Mononuclear cell (primary cell): ENCODE measurements around the gene WDR37. TPM values are rescaled to one million over a fixed set of nuclear protein-coding genes. Genes with fewer than 3 reads are reported as not detected.
"Not testable (repeated sequence)": the region's sequence is repeated elsewhere in the genome, so short reads cannot be mapped to it uniquely, and the experiment has no call there.

ENCODE experiments used
- H3K27me3 ChIP-seq: 2 replicates; pipeline ENCODE4 v1.6.0; 2011; ENCODE audit warnings: low read length, control low read depth; ENCODE audit not compliant: insufficient read depth
- H3K4me1 ChIP-seq: 2 replicates; pipeline ENCODE4 v1.5.1; 2011; ENCODE audit warnings: mild to moderate bottlenecking, low read length, control low read depth; ENCODE audit not compliant: insufficient read depth
- H3K4me3 ChIP-seq: 2 replicates; pipeline ENCODE4 v1.5.1; 2011; ENCODE audit warnings: mild to moderate bottlenecking, low read length, moderate library complexity
- H3K9me3 ChIP-seq: 2 replicates; pipeline ENCODE4 v1.5.1; 2011; ENCODE audit warnings: low read depth, mild to moderate bottlenecking, control low read depth, low read length
- total RNA-seq: library from RNA; depleted of rRNA; stranded (reverse); fragments of >200 nt; gene quantifications from one replicate; pipeline ENCODE4 v1.2.3, GENCODE V29; 2012

WDR37 gene
- total RNA-seq, 1 donor: 26.6 TPM

DNA sequence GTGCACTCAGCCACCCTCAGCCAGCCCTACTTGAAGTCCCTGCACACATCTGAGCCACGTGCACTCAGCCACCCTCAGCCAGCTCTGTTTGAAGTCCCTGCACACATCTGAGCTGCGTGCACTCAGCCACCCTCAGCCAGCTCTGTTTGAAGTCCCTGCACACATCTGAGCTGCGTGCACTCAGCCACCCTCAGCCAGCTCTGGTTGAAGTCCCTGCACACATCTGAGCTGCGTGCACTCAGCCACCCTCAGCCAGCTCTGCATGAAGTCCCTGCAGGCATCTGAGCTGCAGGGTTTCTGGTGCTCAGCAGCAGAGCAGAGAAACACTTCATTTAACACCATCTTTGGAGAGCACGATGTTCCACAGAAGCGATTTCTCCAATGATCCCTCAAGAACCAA, 62.1 kb downstream of the WDR37 start:
- not testable (repeated sequence) for H3K9me3 ChIP-seq, H3K4me3 ChIP-seq, H3K27me3 ChIP-seq, H3K4me1 ChIP-seq

DNA sequence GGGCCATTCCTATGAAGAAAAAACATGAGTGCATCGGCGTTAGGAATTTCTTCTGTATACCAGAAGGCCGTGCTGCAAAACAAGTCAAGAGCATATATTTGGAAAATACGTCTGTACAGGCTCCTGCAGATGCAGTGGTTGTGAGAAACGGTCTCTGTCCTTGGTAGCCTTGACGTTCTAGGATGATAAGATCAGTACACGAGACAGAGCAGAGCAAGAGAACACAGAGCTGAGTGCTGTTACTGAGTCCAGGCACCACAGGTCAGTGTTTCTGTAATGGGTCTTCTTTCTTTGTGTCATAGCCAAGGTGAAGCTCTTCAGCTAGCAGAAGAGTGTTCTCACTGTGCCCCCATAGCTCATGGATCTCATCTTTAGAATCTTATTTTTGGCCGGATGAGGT, 62.8 kb downstream of the WDR37 start:
- Histone ChIP-seq H3K4me1 (peaks cover 7% of the 10 kb centered on the region), H3K27me3 (no peaks in the 10 kb centered on the region), H3K9me3 (no peaks in the 10 kb centered on the region), H3K4me3 (no peak overlapping the region)

DNA sequence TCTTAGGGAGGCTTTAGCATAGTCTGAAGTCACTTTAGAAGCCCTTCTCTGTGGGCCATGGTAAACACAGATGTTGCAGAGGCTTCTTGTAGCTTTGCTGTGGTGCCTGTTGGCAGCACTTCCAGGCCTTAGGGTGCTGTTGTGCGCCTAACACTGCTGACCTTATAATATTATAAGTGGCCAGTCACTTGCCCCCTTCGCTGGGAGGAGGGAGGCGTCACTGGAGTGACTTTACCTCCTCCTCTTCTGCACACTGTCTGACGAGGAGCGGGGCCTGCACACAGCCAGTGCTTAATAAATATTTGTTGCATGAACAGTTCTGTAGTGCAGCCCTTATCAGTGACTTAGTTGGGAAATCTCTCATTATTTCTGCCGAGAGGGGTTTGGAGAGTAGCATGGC, 63.3 kb downstream of the WDR37 start:
- H3K4me1 ChIP-seq: peaks cover 7% of the 10 kb centered on the region
- no peak overlapping the region for H3K4me3 ChIP-seq

DNA sequence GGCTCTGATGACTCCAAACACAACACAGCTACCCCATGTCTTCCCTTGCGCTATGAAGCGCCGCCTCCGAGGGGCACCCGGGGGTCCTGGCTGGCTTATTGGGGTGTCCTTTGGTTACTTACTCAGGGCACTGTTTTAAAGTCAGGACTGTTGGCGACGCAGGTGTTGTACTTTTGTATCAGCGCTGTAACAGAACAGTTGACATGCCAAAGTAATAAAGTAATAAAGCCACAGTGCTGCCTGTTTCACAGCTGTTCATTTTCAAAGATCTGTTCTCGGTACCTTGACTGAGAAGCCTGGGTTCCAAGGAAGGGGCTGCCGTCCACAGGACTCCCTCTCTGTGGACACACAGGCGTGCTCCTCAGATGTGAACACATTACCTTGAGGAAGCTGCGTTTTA, 64.1 kb downstream of the WDR37 start:
- Histone ChIP-seq H3K4me1 (peaks cover 7% of the 10 kb centered on the region), H3K27me3 (no peaks in the 10 kb centered on the region), H3K9me3 (no peaks in the 10 kb centered on the region), H3K4me3 (no peak overlapping the region)

More for the DNA sequence above, 63.3 kb downstream of the WDR37 start:
- H3K27me3 ChIP-seq: no peaks in the 10 kb centered on the region
- H3K9me3 ChIP-seq: no peaks in the 10 kb centered on the region

DNA sequence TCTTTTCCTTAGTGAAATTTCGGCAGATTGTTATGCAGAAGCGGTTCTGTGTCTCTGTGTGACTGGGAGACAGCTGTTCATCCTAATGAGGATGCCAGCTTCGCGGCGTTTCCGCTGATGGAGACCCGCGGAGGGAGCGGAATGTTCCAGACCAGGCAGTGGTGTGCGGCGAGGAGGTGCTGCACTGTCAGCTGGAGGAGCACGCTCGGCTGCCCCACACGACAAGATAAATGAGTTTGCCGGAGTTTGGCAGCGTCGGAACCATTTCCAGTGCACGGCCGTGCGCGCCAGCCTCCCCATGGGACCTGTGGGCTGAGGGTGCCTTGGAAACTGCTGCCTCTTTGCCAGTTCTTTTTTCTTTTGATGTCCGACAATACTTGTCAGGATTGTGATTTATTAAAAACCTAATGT, 64.6 kb downstream of the WDR37 start:
- no peaks in the 10 kb centered on the region for H3K27me3 ChIP-seq
- H3K9me3 ChIP-seq: no peaks in the 10 kb centered on the region
- peaks cover 7% of the 10 kb centered on the region for H3K4me1 ChIP-seq
- no peak overlapping the region for H3K4me3 ChIP-seq

DNA sequence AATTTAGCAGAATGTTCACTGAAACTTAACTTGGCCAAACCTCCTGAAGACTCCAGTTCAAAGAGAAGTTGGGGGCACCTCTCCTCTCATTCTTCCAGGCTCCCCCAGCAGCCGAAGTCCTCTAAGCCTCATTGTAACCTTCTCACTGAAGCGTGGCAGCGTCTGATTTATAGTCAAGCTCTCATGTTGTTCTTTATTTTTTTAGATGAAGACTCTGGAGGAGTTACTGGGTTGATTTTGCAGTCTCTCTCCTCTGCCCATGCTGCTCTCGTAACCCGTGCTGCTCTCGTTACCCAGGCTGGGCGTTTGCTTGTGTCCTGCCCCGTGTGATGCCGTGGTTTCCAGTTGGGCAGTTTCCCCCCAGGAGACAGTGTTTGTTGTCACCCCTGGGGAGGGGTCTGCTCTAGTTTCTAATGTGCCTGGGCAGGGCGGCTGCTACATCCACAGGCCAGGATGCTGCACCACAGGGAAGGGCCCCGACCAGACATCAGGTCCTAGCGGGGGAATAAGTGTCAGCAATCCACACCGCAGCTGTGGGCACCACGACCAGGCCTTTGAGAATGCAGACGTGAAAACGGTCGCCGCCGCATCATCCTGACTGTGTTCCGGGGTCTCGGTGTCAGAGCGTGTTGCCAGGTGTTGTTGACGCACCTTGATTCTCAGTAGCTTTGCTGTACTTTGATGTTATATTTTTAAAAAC, 65.2 kb downstream of the WDR37 start:
- Histone ChIP-seq H3K27me3 (no peaks in the 10 kb centered on the region), H3K4me3 (no peak overlapping the region), H3K4me1 (peaks cover 7% of the 10 kb centered on the region), H3K9me3 (no peaks in the 10 kb centered on the region)

DNA sequence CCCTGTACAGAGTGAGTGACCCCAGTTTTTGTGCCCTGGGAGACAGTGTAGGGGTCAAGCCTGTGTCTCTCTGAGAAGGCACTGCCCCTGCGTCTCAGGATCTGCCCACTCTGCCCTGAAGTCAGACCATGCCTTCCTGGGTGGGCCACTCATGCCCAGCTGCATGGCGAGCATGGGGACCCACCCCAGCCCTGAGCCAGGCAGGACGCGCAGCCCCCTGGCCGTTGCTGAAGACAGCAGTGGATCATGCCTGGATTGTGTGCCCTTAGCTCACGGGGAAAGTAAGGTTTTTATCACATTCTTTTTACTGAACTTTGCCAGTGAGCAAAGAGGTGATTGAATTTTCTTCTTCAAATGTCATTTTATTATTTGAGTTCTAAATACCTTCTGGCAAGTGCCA, 66.2 kb downstream of the WDR37 start:
- Histone ChIP-seq H3K4me3 (no peak overlapping the region), H3K4me1 (peaks cover 7% of the 10 kb centered on the region), H3K27me3 (no peaks in the 10 kb centered on the region), H3K9me3 (no peaks in the 10 kb centered on the region)

DNA sequence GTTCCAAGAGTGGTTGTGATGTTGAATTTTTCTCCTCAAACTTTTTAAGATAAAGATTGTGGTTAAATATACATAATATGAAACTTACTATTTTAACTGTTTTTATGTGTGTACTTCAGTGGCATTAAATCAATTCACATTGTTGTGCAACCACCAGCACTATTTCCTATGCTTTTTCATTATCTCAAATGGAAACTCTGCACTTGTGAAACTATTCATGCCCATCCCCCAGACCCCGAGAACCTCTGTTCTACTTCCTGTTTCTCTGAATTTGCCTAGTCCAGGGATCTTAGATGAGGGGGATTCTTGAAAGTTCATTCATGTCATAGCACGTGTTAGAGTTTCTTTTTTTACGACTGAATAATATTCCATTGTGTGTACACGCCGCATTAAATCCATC, 67.0 kb downstream of the WDR37 start:
- no peaks in the 10 kb centered on the region for H3K27me3 ChIP-seq
- H3K9me3 ChIP-seq: no peaks in the 10 kb centered on the region
- no peak overlapping the region for H3K4me3 ChIP-seq
- H3K4me1 ChIP-seq: peaks cover 7% of the 10 kb centered on the region

DNA sequence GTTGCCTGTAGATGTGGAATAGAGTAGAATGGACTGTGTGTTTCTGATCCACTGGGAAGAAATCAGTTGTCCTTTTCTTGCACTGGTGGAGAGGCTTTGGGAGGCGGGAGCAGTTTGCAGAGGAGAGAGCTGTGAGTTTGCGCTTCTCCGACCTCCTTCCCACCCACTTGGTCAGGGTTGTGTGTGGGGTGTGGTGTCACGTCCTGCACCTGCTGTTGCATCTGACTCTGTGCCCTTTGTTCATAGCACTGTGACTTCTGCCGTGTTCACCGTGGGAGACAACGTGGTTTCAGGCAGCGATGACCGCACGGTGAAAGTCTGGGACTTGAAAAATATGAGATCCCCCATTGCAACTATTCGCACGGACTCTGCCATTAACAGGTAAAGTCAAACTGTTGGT, 67.8 kb downstream of the WDR37 start:
- no peak overlapping the region for H3K4me3 ChIP-seq
- H3K4me1 ChIP-seq: peaks cover 7% of the 10 kb centered on the region
- H3K27me3 ChIP-seq: no peaks in the 10 kb centered on the region
- no peaks in the 10 kb centered on the region for H3K9me3 ChIP-seq

DNA sequence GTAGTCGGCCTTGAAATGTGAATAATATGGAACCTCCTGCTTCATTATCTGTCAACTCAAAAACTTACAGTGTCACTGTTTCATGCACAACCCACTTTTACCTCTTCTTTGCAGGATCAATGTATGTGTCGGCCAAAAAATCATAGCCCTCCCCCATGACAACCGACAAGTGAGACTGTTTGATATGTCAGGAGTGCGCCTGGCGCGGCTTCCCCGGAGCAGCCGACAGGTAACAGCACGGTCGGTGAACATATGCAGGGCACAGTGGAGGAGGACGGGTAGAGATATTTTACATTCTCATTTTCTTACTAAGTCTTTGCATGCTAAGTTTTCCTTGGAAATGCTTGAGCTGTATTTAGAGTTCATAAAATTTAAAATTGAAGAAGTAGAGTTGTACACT, 68.6 kb downstream of the WDR37 start:
- Histone ChIP-seq H3K4me3 (no peak overlapping the region), H3K9me3 (no peaks in the 10 kb centered on the region), H3K4me1 (peaks cover 7% of the 10 kb centered on the region), H3K27me3 (no peaks in the 10 kb centered on the region)

DNA sequence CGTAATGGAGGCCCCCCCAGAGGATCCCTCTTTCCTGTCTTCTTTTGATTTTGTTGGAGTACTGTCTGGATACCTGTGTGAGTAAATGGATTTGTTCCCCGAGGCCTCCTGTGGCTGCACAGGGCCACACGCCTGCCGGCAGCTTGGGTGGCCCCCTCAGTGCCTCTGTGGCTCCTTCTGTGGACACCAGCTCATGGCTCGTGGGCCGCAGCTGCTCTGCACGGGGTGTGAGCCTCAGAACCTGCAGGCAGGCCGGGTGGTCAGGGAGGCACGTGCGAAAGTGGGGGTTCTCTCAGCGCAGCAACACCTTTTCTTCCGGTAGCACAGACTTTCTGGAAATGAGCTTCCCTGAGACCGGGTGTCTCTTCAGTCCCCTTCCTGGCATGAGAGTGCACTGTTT, 70.3 kb downstream of the WDR37 start:
- Histone ChIP-seq H3K9me3 (no peaks in the 10 kb centered on the region), H3K27me3 (no peaks in the 10 kb centered on the region), H3K4me3 (no peak overlapping the region), H3K4me1 (peaks cover 7% of the 10 kb centered on the region)

DNA sequence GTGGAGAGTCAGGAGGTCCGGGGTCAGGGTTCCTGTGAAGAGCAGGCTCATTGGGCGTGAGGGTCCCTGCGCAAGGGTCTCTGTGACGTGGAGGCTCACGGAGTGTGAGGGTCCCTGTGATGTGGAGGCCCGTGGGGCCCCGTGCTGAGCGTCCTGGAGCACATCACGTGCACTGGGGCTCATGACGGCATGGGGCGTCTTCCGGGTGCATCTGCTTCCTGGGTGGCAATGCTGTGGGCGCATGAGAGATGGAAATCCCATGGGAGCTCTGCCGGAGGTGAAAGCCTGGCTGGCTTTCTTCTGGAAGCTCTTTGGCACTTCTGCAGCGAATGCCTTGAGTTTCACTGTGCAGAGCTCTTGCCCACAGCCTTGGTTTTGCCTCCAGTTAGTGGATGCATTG, 71.4 kb downstream of the WDR37 start:
- no peaks in the 10 kb centered on the region for H3K9me3 ChIP-seq
- peaks cover 5% of the 10 kb centered on the region for H3K4me1 ChIP-seq
- H3K27me3 ChIP-seq: no peaks in the 10 kb centered on the region
- no peak overlapping the region for H3K4me3 ChIP-seq

DNA sequence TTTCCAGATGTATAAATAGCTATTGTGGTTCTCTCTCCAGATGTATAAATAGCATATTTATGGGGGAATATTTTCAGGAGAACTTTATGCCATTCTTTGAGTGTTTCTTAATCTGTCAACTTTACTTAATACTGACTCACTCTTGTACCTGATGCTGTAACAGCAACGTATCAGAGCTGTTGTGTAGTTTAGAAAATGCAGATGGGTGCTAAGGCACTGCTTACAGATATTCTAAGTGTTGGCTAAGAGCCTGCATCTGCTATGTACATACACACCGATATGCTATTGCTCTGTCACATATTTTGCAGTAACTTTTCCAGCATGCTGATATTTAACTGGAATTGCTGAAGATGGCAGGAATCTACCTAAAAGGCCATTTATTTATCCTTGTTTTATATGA, 71.9 kb downstream of the WDR37 start:
- Histone ChIP-seq H3K9me3 (no peaks in the 10 kb centered on the region), H3K4me1 (peaks cover 4% of the 10 kb centered on the region), H3K4me3 (no peak overlapping the region), H3K27me3 (no peaks in the 10 kb centered on the region)

DNA sequence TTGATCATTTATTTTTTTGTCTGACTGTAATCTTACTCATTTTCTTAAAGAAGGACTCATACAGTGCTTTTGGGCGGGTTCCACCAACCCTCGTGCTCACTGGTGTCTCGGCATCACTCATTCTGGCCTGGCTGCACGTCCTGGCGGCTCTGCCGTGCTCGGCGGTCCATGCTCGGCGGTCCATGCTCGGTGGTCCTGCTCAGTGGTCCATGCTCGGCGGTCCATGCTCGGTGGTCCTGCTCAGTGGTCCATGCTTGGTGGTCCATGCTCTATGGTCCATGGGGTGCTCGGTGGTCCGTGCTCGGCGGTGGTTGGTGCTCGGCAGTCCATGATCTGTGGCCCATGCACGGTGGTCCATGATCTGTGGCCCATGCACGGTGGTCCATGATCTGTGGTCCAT, 72.5 kb downstream of the WDR37 start:
- no peaks in the 10 kb centered on the region for H3K27me3 ChIP-seq
- no peak overlapping the region for H3K4me3 ChIP-seq
- no peaks in the 10 kb centered on the region for H3K9me3 ChIP-seq
- peaks cover 4% of the 10 kb centered on the region for H3K4me1 ChIP-seq

DNA sequence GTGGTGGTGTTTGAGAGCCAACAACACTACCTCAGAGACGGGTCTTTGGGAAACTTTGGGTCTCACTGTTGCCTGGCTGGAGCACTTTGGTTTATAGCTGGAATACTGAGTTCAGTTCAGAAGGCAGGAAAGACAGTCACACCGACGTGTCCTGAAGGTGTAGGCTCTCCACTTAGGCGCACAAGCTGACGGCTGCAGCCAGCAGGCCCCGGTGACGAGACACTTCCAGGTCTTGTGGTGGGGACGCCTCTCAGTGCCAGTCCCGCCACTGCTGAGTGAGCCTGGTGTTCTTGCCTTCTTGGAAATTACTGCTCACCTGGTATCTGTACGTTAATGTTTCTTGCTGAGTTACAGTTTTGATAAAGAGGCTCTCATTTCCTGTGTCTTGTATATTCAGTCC, 74.0 kb downstream of the WDR37 start:
- H3K27me3 ChIP-seq: no peaks in the 10 kb centered on the region
- no peaks in the 10 kb centered on the region for H3K9me3 ChIP-seq
- H3K4me1 ChIP-seq: peaks cover 4% of the 10 kb centered on the region
- no peak overlapping the region for H3K4me3 ChIP-seq

DNA sequence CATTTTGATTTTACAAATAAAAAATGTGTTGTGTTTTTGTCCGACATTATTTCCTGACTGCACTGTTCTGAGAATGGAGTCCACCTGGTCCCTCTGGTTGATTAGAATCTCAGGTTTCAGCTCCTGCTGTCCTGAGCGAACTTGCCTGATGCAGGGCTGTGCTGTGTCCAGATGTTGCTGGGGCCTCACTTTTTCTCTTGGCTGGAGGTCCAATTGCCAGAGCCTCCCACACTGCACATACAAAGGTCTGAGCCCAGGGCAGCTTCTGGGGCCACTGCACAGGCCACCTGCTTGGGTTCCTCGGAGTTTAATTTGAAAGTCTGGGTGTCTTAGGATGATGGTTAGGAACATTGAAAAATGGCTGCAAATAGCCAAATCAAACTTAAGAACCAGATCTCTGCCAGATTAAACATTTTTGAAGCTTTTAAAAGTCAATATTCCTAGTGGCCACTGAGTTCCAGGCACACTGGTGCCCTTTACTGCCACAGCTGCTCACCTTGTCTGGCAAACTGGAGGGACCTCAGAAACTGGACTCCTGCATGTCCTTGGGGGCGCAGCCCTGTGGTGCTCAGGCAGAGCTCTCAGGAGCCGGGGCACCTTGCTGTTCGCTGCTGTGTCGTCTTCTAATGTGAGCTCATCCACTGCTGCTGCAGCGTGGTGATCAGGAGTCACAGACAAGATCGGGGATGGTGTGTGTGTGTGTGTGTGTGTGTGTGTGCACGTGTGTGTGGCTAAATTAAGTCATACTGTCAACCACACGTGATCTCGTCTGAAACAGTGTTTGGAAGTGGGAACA, 75.0 kb downstream of the WDR37 start:
- Histone ChIP-seq H3K4me1 (peaks cover 4% of the 10 kb centered on the region), H3K4me3 (no peak overlapping the region), H3K9me3 (no peaks in the 10 kb centered on the region), H3K27me3 (no peaks in the 10 kb centered on the region)
